ENCODE measurements around the gene TAS2R60. TPM values are rescaled to one million over a fixed set of nuclear protein-coding genes. Genes with fewer than 3 reads are reported as not detected.

TAS2R60 gene
- total RNA-seq, 3 donors from 2014 or later, result not detected

DNA sequence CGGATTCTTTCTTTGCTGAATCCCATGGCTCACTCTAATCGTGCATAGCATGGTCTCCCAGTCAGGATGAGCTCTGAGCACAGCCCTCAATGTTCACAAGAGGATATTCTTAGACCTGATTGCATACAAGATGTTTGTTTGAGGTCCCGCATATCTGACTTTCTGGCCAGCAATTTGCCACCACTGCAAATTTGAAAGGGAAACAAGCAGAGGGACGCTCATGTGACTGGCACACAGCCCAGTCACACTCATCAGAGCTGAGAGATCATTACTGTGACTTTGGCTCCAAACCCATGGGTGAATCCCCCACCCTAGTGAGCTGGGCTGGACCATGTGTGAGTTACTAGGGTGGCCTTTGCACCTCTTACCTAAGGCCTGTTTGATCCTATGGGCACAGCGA, 44.3 kb downstream of the TAS2R60 start:
- DNase-seq (no peak), ATAC-seq (no peak)
- H3K4me1 Mint-ChIP-seq (ENCODE audit: low read depth), result peaks cover 11% of the 10 kb centered on the region
- H3K9me3 Mint-ChIP-seq, result no peaks in the 10 kb centered on the region
- H3K36me3 Mint-ChIP-seq (ENCODE audit: insufficient read depth), result peaks cover 6% of the 10 kb centered on the region
- no peaks in the 10 kb centered on the region for H3K27me3 Mint-ChIP-seq (ENCODE audit: low read depth)
- no peak overlapping the region for H3K4me3 Mint-ChIP-seq

- H3K4me1 Mint-ChIP-seq (ENCODE audit: low read depth), result peaks cover 21% of the 10 kb centered on the region
- ATAC-seq (no peak), DNase-seq (no peak)
- H3K27me3 Mint-ChIP-seq (ENCODE audit: low read depth), result no peaks in the 10 kb centered on the region
- no peaks in the 10 kb centered on the region for H3K9me3 Mint-ChIP-seq
- H3K36me3 Mint-ChIP-seq (ENCODE audit: insufficient read depth), result peaks cover 8% of the 10 kb centered on the region
- no peak overlapping the region for H3K4me3 Mint-ChIP-seq
Measured at GRCh38 chr7:143490717-143491306, 47.6 kb downstream of the TAS2R60 start.

GRCh38 chr7:143492043-143492471, 48.8 kb downstream of the TAS2R60 start:
- DNase-seq, result no peak
- H3K36me3 Mint-ChIP-seq (ENCODE audit: insufficient read depth), result peaks cover 14% of the 10 kb centered on the region
- H3K4me1 Mint-ChIP-seq (ENCODE audit: low read depth), result peaks cover 19% of the 10 kb centered on the region
- H3K9me3 Mint-ChIP-seq, result no peaks in the 10 kb centered on the region
- no peaks in the 10 kb centered on the region for H3K27me3 Mint-ChIP-seq (ENCODE audit: low read depth)
- H3K4me3 Mint-ChIP-seq, result no peak overlapping the region
- ATAC-seq, result no peak

DNA sequence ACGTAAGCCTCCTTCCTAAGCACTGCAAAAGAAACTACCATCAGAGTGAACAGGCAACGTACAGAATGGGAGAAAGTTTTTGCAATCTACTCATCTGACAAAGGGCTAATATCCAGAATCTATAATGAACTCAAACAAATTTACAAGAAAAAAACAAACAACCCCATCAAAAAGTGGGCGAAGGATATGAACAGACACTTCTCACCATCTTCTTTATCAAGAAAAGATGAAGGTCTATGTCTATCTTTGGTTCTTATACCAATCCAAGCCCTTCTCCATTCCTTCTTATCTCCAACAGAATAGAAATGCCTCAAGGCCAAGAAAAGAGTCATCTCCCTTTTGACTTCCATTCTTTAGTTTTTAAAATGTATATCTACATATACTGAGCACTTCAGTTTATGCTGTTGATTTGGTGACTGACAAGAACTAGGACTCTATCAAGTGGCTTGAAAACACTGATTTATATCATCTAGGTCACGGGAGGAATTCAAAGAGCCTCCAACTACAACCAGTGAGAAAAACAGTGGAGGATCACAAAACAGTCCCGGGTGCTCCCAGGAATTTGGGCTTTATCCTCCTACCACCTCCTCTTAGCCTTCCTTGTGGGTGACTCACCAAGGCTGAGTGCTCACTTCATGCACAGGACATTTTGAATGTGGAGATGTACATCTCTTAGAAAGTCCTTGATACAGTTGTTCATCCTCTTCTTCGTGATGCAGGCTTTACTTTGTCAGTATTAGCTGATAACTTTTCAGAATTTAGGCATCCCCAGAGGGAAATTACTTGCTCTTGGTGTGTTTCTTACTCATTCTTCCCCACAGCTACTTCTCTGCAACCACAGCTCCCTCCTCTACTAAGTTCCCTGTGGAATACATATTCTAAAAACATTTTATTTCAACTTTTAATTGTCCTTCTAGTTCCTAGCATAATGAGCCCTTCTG, 49.8 kb downstream of the TAS2R60 start:
- Mint-ChIP-seq H3K9me3 (no peaks in the 10 kb centered on the region), H3K4me1 (ENCODE audit: low read depth) (peaks cover 19% of the 10 kb centered on the region), H3K27me3 (ENCODE audit: low read depth) (no peaks in the 10 kb centered on the region), H3K36me3 (ENCODE audit: insufficient read depth) (peaks cover 14% of the 10 kb centered on the region), H3K4me3 (no peak overlapping the region)
- ATAC-seq, result no peak
- no peak for DNase-seq

GRCh38 chr7:143493751-143494150, 50.5 kb downstream of the TAS2R60 start:
- Mint-ChIP-seq H3K27me3 (ENCODE audit: low read depth) (no peaks in the 10 kb centered on the region), H3K4me3 (no peak overlapping the region), H3K36me3 (ENCODE audit: insufficient read depth) (peaks cover 10% of the 10 kb centered on the region), H3K9me3 (no peaks in the 10 kb centered on the region), H3K4me1 (ENCODE audit: low read depth) (peaks cover 19% of the 10 kb centered on the region)
- ATAC-seq (no peak), DNase-seq (no peak)

Other genes starting within 250 kb of the TAS2R60 start
- not detected for gene TAS2R40, start 221.4 kb upstream of the TAS2R60 start, total RNA-seq
- 10 to 100 TPM; 90.4 to 97.2 (median 96.5) TPM for gene GSTK1, start 180.0 kb upstream of the TAS2R60 start, total RNA-seq
- gene TMEM139, start 158.5 kb upstream of the TAS2R60 start, total RNA-seq, result under 1 TPM in 2 of 3 donors, not detected in 1; 0.19 to 0.32 TPM
- 10 to 100 TPM; 82.2 to 90.5 (median 88.6) TPM for gene CASP2, start 155.1 kb upstream of the TAS2R60 start, total RNA-seq
- gene CLCN1, start 127.3 kb upstream of the TAS2R60 start, total RNA-seq, result not detected
- gene FAM131B, start 80.7 kb upstream of the TAS2R60 start, total RNA-seq, result under 1 TPM; 0.28 to 0.50 (median 0.43) TPM
- 10 to 100 TPM; 89.0 to 94.2 (median 90.6) TPM for gene ZYX, start 62.1 kb upstream of the TAS2R60 start, total RNA-seq
- gene EPHA1, start 34.6 kb upstream of the TAS2R60 start, total RNA-seq, result 1 to 10 TPM; 1.1 to 1.9 (median 1.5) TPM
- not detected for gene TAS2R41, start 34.4 kb downstream of the TAS2R60 start, total RNA-seq
- gene CTAGE15, start 128.3 kb downstream of the TAS2R60 start, total RNA-seq, result under 1 TPM in 1 of 3 donors, not detected in 2; 0.63 TPM
- gene TCAF2, start 177.5 kb downstream of the TAS2R60 start, total RNA-seq, result 10 to 100 TPM; 19.7 to 25.6 (median 21.9) TPM

All from activated T-cell treated with anti-CD3 and anti-CD28 coated beads, Interleukin-2, amount 50 U/mL, for 4 hours (primary cell).